B cell (primary cell): ENCODE data around the gene ADAMTSL5. TPM values are rescaled to one million over a fixed set of nuclear protein-coding genes. Genes with fewer than 3 reads are reported as not detected.

Experiments
- ATAC-seq: fragments of 200-7000 bp; cut with Tn5 transposase; one replicate; pipeline ENCODE4 v1.10.0; 2021; ENCODE audit warnings: low read depth, mild to moderate bottlenecking, moderate number of reproducible peaks, moderate library complexity
- CTCF ChIA-PET: fragments of 350-600 bp; sonication (Branson Sonifier 250); formaldehyde crosslinking; loops from one replicate; lab custom pipeline; 2021; ENCODE audit warnings: antibody characterized with exemption, inconsistent platforms; lab: Charles Lee
- POLR2A ChIA-PET: fragments of 350-600 bp; sonication (Branson Sonifier 250); formaldehyde crosslinking; loops from one replicate; lab custom pipeline; 2021; ENCODE audit warnings: antibody characterized with exemption; lab: Charles Lee
- DNase-seq: peaks from one replicate; pipeline ENCODE4 v3.0.0; 2013
- H2AFZ ChIP-seq: 2 replicates; pipeline ENCODE4 v1.6.1; 2012; ENCODE audit warnings: mild to moderate bottlenecking, low read depth, low read length; ENCODE audit not compliant: insufficient read depth, poor library complexity, severe bottlenecking
- H3K27ac ChIP-seq, 2 donors: 1 replicate in 1 of 2; 2 replicates in 1 of 2; pipeline ENCODE4 v1.5.1; 2012 to 2013; ENCODE audit warnings: low read length in 2 of 2, mild to moderate bottlenecking in 2 of 2, moderate library complexity in 1 of 2
- H3K27me3 ChIP-seq, 4 experiments: fragments of 200-600 bp in 1 of 4; sonication (generic) in 1 of 4; replicated peaks in 1 of 4; 1 replicate in 2 of 4; 2 replicates in 2 of 4; pipeline versions ENCODE4 v1.6.1 to v1.7.0; 2013 to 2016; ENCODE audit warnings: low read length in 3 of 4, mild to moderate bottlenecking in 2 of 4, mixed read lengths in 1 of 4, moderate library complexity in 1 of 4; ENCODE audit not compliant: insufficient read depth in 4 of 4, control insufficient read depth in 3 of 4; ENCODE audit errors: control extremely low read depth in 1 of 4
- H3K36me3 ChIP-seq, 2 experiments: replicated peaks in 1 of 2; 1 replicate in 1 of 2; 2 replicates in 1 of 2; pipeline versions ENCODE4 v1.6.1 to v1.7.1; 2013; ENCODE audit warnings: low read length in 1 of 2; ENCODE audit not compliant: insufficient read depth in 2 of 2, control insufficient read depth in 1 of 2; ENCODE audit errors: control extremely low read depth in 1 of 2, extremely low read depth in 1 of 2
- H3K4me1 ChIP-seq, 2 donors: fragments of 200-600 bp in 1 of 2; sonication (generic) in 1 of 2; 1 replicate in 1 of 2; 2 replicates in 1 of 2; pipeline versions ENCODE4 v1.5.1 to v1.6.1; 2013 to 2017; ENCODE audit warnings: low read length in 2 of 2; ENCODE audit not compliant: control insufficient read depth in 2 of 2, insufficient read depth in 2 of 2
- H3K4me2 ChIP-seq: replicated peaks from 2 replicates; pipeline ENCODE3; 2012; ENCODE audit warnings: mild to moderate bottlenecking, low read depth, low read length; ENCODE audit not compliant: poor library complexity, severe bottlenecking
- H3K4me3 ChIP-seq, 5 experiments: fragments of 200-600 bp in 1 of 5; sonication (generic) in 1 of 5; 1 replicate in 3 of 5; 2 replicates in 2 of 5; pipeline versions ENCODE4 v1.5.1 to v1.7.0; 2011 to 2016; ENCODE audit warnings: low read length in 4 of 5, mild to moderate bottlenecking in 4 of 5, low read depth in 2 of 5, control low read depth in 1 of 5, moderate library complexity in 1 of 5; ENCODE audit not compliant: insufficient read depth in 1 of 5; ENCODE audit errors: control extremely low read depth in 1 of 5, extremely low read depth in 1 of 5
- H3K79me2 ChIP-seq: fragments of 200-600 bp; sonication (generic); one replicate; pipeline ENCODE4 v1.6.0; 2016; ENCODE audit warnings: low read length; ENCODE audit not compliant: control insufficient read depth, insufficient read depth
- H3K9ac ChIP-seq: fragments of 200-600 bp; sonication (generic); 2 replicates; pipeline ENCODE4 v1.6.1; 2017; ENCODE audit warnings: mild to moderate bottlenecking, low read length, moderate library complexity
- H3K9me3 ChIP-seq, 3 donors: one replicate each; pipeline versions ENCODE4 v1.6.1 to v1.7.1; 2013; ENCODE audit warnings: low read length in 2 of 3; ENCODE audit not compliant: control insufficient read depth in 2 of 3, insufficient read depth in 1 of 3; ENCODE audit errors: control extremely low read depth in 1 of 3
- H4K20me1 ChIP-seq: 2 replicates; pipeline ENCODE4 v1.6.0; 2012; ENCODE audit warnings: mild to moderate bottlenecking, low read length; ENCODE audit not compliant: insufficient read depth, control insufficient read depth, poor library complexity, severe bottlenecking
- H3K27ac Mint-ChIP-seq: one replicate; pipeline ENCODE4 v1.8.0; 2021; ENCODE audit warnings: mixed read lengths
- H3K27me3 Mint-ChIP-seq: one replicate; pipeline ENCODE4 v1.8.0; 2021; ENCODE audit warnings: mixed read lengths
- H3K4me1 Mint-ChIP-seq: one replicate; pipeline ENCODE4 v1.8.0; 2021; ENCODE audit warnings: mixed read lengths
- H3K4me3 Mint-ChIP-seq: one replicate; pipeline ENCODE4 v1.8.0; 2021; ENCODE audit warnings: mixed read lengths
- H3K9me3 Mint-ChIP-seq: one replicate; pipeline ENCODE4 v1.8.0; 2022; ENCODE audit warnings: mixed read lengths; ENCODE audit not compliant: insufficient read depth
- CTCF ChIP-seq: fragments of 200-600 bp; IDR thresholded peaks from one replicate; pipeline ENCODE4 v1.8.0; 2022; ENCODE audit warnings: antibody characterized with exemption, mild to moderate bottlenecking
- EZH2 ChIP-seq: IDR thresholded peaks from 2 replicates; pipeline ENCODE4 v1.6.1; 2012; ENCODE audit warnings: borderline replicate concordance, low read depth, mild to moderate bottlenecking, moderate library complexity, low read length; ENCODE audit not compliant: insufficient read depth, poor library complexity, severe bottlenecking
- WGBS: methylation state at CpG from one replicate; pipeline ENCODE4 v1.1.5; 2013; ENCODE audit warnings: missing lambda C conversion rate; ENCODE audit not compliant: insufficient coverage; 5-methylcytosine and 5-hydroxymethylcytosine counted together
- intact Hi-C: fragments of 100-400 bp; cut with micrococcal nuclease; formaldehyde crosslinking; loops from one replicate; pipeline ENCODE4 v1.10.0; 2022
- polyA plus RNA-seq: library from polyadenylated mRNA; depleted of rRNA; stranded (reverse); fragments of >200 nt; gene quantifications from 2 replicates; pipeline ENCODE4 v1.2.3, GENCODE V29; 2012
- total RNA-seq, 2 donors: library from RNA; stranded (reverse); fragments of 120-200 nt in 1 of 2; gene quantifications; 1 replicate in 1 of 2; 2 replicates in 1 of 2; pipeline versions ENCODE4 v1.2.3 to v1.2.4, GENCODE V29; 2013 to 2022

ADAMTSL5 gene
- total and polyA plus RNA-seq, 2 donors (not counting 1 experiment from before 2014, with no cell fraction given): 0.09 TPM; not detected in 1

GRCh38 chr19:1560286-1560882 lies 47.6 kb upstream of the ADAMTSL5 start:
- Mint-ChIP-seq H3K4me3 (no peak overlapping the region), H3K27me3 (no peaks in the 10 kb centered on the region), H3K4me1 (no peaks in the 10 kb centered on the region), H3K27ac (no peak overlapping the region), H3K9me3 (no peaks in the 10 kb centered on the region)
- no peak overlapping the region for H3K27ac ChIP-seq
- no peaks in the 10 kb centered on the region for H3K27me3 ChIP-seq
- no peaks in the 10 kb centered on the region for H4K20me1 ChIP-seq
- intact Hi-C loops: no loop called here
- H3K4me1 ChIP-seq: no peaks in the 10 kb centered on the region
- no peaks in the 10 kb centered on the region for H3K79me2 ChIP-seq
- DNase-seq: no peak
- no peak overlapping the region for H3K9ac ChIP-seq
- POLR2A ChIA-PET: no interaction called here
- no peak overlapping the region for H2AFZ ChIP-seq
- no peaks in the 10 kb centered on the region for H3K9me3 ChIP-seq
- CTCF ChIA-PET: no interaction called here
- 52% methylated on average over 23 of the region's 25 CpGs for WGBS
- no peak for TF ChIP-seq EZH2
- no peak for TF ChIP-seq CTCF
- ATAC-seq: no peak
- no peaks in the 10 kb centered on the region for H3K36me3 ChIP-seq
- no peak overlapping the region for H3K4me3 ChIP-seq
- no peak overlapping the region for H3K4me2 ChIP-seq

- Histone ChIP-seq H3K4me3 (no peak overlapping the region), H3K36me3 (no peaks in the 10 kb centered on the region), H3K27me3 (no peaks in the 10 kb centered on the region), H3K79me2 (no peaks in the 10 kb centered on the region), H3K27ac (no peak overlapping the region), H3K4me1 (no peaks in the 10 kb centered on the region), H4K20me1 (no peaks in the 10 kb centered on the region), H3K4me2 (no peak overlapping the region), H3K9me3 (peaks cover 0 to under 1% (median 0%) of the 10 kb centered on the region in 3 donors), H2AFZ (no peak overlapping the region), H3K9ac (no peak overlapping the region)
- ChIA-PET POLR2A (interaction anchor here (0.6 kb wide), 1 partner anchor 279 kb away, joined by 3 read pairs; no protein-coding TSS in a partner anchor), CTCF (no interaction called here)
- no peak for DNase-seq
- WGBS: 88% methylated on average over 10 of the region's 12 CpGs
- no peak for TF ChIP-seq EZH2
- no peak for TF ChIP-seq CTCF
- Mint-ChIP-seq H3K27me3 (no peaks in the 10 kb centered on the region), H3K27ac (no peak overlapping the region), H3K4me3 (no peak overlapping the region), H3K4me1 (no peaks in the 10 kb centered on the region), H3K9me3 (no peaks in the 10 kb centered on the region)
- no peak for ATAC-seq
- intact Hi-C loops: no loop called here
Measured at GRCh38 chr19:1558552-1558951, 45.7 kb upstream of the ADAMTSL5 start.
